Effector CD8-positive, alpha-beta T cell (primary cell): ENCODE data around the gene PPP1R3G.

Experiments
- DNase-seq: peaks from one replicate; lab custom pipeline; 2025; lab: John Stamatoyannopoulos, UW

Gene PPP1R3G

DNA sequence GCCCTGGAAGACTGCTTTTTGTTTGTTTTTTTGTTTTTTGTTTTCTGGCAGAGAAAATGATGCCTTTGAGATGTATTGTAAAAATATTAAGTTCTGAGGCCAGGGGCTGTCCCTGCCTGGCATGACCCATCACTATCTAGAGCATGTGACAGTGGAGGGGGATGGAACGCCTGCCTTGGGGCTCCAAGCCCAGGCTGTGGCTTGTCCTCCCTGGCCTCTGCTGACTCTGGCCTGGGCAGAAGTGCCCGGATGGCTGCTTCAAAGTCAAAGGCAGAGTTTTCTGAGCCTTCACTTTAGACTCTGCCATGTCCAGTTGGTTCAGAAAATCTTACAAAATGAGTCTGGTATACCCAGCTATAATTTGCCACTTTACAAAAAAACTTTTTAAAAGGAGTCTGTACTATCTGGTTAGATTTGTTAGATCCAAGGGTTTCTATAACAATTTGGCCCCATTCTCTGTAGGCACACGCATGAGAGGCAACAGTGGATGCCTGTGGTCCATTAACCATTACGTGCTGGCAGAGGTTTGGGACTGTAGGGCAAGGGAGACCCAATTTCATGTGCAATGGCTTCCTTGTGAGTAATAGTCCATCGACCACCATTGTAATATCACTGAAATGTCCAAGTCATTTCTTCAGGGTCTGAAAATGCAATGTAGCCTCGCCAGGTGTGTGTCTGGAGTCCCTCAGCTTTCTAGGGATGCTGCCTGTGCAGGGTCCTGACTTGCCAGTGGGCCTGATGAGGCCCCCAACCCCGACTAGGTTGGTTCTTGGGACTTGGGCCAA lies 8.3 kb downstream of the PPP1R3G start:
- no peak for DNase-seq

DNA sequence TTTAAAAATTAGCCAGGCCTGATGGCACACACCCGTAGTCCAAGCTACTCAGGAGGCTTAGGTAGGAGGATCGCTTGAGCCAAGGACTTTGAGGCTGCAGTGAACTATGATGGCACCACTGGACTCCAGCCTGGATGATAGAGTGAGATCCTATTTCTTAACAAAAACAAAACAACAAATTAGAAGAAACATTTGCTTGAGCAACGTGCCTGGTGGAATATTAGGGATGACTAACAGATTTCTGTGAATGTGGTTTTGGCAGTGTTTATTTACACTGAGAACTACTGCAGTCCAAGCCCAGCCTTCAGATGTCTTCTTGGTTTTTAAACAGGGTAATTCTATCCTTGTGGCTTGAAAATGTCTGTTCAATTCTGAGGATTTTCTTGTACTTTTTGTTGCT lies 9.2 kb downstream of the PPP1R3G start:
- no peak for DNase-seq

DNA sequence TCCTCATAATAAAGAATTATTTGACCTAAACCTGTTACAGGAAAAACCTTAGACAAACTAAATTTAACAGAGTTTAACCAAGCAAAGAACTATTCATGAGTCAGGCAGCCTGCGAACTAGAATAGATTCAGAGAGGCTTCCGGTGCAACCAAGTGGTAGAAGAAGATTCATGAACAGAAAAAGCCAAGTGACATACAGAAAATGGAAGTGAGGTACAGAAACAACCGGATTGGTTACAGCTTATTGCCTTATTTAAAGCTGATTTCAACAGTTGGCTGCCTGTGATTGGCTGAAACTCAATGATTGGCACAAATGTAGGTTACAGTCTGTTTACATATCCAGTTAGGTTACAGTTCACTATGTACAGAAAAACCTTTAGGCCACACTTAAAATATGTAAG lies 10.1 kb downstream of the PPP1R3G start:
- DNase-seq: no peak

DNA sequence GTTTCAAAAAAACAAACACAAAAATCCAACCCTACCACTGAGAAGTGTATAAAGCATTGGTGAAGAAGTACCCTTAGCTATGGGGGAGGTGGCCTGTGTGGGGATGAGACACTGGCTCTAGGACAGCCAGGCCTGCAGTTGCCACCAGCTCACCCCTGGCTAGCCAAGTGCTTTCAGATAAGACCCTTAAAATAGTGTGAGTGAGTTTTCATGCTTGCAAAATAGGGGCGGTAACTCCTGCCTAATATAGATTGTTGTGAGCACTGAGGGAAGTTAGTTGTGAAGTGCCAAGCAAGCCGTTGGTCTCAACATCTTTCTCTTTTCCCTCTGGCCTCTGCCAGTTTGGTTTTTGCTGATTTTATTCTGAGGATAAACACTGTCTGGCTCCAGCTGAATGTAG lies 11.3 kb downstream of the PPP1R3G start:
- no peak for DNase-seq

DNA sequence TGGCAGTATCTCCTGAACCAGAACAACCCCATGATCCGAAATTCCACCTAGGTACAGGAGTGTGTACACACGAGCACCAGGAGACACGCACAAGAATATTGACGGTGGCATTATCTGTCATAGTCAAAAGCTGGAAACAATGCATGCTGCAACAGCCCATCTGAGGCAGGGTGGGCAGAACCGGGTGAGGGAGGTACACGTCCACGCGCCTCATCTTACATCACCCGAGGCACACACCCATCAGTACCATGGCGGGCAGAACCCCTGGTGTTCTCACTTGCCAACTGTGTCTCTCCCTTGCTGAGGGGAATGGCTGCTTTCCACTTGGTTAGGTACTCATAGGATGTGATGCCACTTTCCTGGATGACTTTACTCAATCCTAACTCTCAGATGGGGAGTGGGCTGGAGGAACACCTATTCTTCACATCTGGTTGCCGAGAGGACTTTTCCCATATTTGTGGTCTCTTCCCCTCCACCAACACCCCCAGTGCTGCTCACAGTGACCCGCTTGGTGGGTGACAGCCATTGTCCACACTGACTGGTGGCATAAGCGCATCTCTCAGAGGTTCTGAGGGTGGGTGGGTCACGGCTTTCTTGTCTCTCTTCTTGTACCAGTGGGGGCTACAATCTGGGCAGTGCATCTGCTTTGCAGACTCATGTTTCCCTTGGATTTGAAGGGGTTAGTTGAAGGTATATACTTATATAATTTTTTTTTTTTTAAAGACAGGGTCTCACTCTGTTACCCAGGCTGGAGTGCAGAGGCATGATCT lies 13.5 kb downstream of the PPP1R3G start:
- DNase-seq: no peak

DNA sequence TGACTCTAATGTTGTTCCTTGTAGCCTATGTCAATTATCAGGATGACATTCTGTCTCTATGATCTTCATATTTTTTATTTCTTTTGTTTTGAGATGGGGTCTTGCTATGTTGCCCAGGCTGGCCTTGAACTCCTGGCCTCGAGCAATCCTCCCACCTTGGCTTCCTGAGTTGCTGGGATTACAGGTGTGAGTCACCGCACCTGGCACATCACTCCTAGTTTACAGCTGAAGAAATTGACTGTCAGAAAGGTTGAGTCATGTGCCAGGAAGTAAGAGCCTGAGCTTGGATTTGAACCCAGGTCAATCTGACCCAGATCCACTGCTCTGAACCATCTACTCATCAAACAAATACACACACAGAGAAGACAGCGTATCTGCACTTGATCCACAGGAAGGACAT lies 14.4 kb downstream of the PPP1R3G start:
- no peak for DNase-seq

DNA sequence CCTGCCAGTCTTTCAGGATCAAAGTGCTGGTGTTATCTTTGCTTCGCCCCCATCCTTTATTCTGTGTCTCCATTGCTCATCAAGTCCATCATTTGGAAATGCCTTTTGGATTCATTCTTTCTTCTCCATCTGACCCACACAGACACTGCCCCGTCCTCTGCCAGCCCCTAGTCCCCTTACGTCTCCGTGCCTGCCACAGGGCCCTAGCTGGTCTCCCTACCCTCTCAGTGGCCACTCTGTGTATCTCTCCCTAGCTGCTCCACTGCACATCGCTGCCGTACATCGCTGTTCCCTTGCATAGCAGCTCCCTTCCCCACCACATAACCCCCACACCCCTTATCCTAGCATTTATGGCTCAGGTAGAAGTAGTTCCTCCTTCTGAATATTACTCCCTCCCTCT lies 15.7 kb downstream of the PPP1R3G start:
- DNase-seq: no peak

DNA sequence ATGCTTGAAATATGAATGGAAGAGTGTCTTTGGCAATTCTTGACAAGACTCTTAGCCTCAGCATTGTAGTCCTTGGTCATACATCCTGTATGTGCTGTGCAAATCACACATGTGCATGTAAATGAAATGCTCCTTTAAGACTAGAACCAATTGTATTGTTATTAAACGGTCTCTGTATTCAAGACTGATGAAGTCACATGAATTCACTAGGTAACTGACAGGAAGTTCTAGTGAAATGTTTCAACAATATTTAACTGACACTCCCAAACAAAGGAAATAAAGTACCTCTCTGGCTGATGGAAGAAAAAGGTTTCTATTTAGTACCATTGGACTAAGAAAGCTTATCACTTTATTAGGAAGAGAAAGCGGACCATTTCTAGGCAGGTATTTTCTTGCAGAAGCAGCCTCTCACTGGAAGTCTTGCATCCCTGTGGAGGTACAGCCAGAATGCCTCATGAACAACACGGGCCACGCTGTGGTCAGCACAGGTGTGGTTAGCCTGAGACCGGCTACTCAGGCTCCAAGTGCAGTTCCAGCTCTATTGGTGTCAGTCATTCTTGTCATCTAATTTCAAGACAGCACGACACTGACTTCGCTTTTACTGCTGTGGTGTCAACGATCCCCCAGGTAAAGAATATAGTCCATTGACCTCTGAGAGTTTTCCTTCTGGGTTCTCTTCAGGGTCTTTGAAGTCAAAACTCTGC lies 17.3 kb downstream of the PPP1R3G start:
- DNase-seq: no peak

DNA sequence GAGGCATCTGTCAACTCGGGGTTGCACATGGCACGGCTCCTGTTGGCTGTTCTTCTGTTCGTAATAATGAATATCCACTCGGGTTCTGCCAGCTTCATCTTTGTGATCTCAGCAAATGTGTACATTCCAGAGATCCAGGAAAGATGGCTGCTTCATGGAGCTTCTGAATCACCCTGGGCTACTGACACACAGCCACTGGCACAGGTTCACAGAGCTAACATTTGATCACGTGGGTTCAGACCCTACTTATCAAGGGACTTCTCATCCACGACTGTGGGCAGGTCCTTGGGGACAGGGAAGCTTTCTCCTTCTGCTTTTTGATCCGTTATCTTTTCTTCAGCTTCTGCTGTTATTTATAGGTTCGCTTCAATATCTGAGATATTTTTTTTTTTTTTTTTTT lies 18.1 kb downstream of the PPP1R3G start:
- DNase-seq: no peak

DNA sequence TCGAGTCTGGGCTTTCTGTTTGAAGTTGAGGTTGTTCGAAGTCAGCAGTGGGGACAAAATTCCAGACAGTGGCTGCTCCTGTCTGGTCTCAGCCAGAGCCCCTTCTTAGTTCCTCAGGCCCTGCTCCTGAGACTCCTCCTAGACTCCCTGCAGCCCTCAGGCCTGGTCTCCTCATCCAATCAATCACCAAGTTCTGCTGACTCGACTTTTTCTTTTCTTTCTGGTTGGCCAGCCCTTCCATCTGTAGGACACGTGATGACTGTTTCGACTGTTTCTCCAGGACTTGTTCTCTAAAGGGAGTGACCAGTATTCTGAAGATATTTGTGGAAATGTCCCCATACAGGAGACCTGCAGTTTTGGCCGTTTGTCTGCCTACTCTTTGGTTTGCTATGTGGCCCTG lies 19.5 kb downstream of the PPP1R3G start:
- DNase-seq: no peak

DNA sequence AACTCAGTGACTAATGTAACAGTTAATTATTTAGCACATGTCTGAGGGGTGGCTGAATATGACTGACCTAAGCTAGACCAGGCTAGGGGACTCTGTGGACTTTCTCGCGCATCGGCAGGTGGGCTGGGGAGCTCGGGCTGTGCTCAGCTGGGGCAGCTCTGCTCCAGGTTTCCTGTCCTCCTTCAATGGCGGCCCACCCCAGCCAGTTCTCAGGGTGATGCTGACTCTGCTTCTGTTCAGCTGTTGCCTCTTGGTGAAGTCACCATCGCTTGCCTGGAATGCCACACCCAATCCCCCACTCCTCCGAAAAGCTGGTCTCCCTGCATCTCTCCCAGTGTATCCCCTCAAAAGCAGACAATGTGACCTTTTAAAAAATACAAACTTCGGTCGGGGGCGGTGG lies 20.0 kb downstream of the PPP1R3G start:
- DNase-seq: no peak

DNA sequence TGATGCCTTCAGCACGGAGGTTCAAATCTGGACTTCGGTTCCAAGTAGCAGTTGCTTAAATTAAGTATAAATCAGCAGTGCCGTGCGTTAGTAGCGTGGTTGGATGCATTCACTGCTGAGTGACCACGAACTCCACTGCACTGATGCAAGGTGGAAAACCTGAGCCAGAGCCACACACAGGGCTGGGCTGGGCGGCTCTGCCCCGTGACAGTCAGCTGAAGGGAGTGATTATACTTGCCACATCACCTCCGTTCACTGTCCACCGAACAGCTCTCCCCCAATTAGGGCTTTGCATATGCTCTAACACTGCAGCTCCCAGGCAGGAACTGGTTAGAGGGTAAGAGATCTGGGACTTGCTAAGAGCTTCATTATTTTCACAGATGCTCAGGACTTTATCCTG lies 22.2 kb downstream of the PPP1R3G start:
- DNase-seq: no peak

DNA sequence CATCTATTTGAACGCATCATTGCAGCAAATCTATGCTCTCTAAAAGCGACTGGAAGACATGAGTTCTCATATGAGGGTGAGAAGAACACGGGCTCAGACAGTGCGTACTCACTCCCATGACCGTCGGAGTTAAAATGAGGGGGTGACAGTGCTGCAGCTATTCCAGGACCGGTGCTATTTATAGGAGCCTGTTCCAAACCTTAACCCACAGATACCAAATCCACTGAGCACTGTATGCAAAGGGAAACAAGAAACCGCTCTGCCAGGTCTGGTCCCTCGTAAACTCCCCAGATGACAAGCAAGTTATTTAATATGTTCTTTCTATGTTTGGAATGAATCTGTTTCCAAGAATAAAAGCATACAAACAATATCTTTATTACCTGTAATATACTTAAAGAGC lies 22.9 kb downstream of the PPP1R3G start:
- DNase-seq: no peak

DNA sequence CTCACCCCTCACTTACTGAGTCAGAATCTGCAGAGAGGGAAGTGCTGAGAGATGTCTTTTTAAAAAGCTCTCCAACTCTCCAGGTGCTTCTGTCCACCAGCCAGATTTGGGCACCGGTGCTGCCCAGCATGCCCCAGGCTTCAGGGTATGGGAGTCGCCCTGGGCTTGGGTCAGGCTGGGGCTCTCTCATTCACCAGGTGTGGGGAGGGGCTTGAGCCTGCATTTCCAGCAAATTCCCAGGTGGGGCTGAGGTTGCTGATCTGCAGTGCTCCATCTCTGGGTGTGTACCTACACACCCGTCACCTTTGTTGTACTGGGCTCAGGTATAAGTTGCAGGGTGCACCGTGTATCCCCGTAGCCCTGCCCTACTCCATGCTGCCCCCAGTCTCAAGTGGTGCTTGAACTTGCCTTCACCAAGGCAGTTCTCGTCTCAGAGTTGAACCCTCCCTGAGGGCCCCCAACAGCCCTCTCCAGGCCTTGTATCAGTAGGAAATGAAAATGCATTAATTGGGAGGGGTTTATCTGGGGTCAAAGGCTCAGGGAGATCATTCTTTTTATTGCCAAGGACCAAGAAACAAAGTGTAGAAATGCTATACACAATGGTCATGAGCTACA lies 23.5 kb downstream of the PPP1R3G start:
- no peak for DNase-seq

DNA sequence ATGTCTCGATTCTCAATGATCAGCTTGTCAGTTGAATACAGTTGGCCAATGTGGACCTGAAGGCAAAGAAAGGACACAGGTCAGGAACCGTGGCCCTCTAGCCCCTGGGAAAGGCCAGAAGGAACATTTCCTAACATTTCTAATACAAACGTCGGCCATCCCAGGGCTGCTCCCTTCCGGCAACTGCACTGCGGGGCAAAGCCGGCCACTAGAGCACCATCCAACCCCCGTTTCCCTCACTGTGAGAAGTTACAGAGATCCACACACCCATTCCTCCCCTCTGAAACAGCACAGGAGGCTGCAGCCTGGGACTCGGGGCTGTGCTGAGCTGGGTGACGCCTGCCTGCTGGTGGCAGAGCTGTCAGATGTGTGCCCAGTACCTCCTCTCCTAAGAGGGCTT lies 24.3 kb downstream of the PPP1R3G start:
- no peak for DNase-seq

DNA sequence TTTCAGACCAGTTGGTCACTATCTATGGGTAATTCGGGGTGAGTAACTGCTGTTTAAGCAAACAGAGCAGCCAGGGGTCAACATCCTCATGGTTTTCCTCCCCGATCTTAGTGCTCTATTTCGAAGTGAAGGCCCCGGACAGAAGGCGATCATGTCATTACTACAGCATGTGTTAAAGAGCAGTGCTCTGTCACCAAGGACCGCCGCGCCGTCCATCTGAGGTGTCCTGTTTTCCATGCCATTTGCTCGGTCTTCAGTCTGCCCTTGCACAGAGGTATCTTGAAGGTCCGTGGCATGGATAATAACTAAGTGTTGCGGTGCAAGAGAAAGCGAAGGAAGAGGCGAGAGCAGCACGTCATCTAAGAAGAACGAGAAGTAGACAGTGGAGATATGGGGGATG lies 25.1 kb downstream of the PPP1R3G start:
- no peak for DNase-seq

DNA sequence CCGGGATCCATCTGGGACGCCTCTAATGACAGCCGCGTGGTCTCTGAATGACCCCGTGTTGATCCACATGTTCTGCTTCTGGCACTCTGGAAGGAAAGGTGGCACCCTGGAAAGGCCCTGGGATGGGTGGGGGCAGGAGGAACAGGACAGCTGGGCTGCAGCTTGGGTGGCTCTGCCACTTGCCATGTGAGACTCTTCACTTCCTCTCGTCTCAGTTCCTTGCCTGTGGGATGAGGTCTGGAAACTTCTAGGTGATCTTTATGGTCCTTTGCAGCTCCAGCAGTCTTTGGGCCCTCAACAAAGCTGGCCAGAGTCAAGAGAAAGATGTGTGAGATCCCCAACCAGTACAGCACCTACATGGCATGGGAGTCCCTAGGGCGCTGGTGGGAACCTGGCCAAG lies 26.5 kb downstream of the PPP1R3G start:
- no peak for DNase-seq

DNA sequence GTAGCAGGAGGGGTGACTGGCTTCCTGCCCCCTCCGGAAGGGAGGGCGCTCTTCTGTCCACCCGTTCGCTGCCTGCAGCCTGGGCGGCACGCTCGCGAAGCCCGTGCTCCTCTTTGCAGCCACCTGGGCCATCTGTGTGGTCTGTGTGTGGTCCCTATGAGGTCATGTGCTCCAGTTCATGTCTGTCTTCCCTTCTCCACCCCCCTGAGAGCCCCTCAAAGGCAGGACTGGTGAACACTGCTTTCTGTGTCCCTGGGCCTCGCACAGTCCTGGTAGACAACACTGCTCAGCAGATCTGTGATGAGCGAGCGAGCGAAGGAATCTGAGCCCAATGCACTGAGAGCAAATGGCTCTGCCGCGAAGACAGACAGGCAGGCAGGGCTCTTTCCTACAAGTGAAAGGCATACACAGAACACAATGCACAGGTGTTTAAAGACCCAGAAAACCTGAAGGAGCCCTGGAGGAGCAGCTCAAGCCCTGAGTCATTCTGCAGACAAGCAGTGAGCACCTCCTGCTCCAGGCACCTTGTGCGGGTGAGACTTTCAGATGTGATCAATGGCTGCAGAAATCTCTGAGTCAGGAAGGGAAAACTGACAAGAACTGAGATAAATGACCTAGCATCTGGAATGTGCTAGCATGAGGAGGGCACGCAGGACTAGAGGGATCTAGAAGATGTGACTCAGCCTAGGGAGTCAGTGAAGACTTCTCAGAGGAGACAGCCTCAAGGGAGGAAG lies 27.1 kb downstream of the PPP1R3G start:
- no peak for DNase-seq

DNA sequence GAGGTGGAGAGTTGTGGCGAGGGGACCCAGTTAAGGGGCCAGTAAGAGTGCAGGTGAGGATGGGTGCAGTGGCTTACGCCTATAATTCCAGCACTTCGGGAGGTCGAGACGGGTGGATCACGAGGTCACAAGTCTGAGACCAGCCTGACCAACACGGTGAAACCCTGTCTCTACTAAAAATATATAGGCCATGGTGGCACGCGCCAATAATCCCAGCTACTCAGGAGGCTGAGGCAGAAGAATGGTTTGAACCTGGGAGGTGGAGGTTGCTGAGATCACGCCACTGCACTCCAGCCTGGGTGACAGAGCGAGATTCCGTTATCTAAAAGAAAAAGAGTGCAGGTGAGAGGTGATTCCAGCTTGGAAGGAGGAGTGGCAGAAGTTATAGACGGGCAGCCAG lies 28.0 kb downstream of the PPP1R3G start:
- DNase-seq: no peak

DNA sequence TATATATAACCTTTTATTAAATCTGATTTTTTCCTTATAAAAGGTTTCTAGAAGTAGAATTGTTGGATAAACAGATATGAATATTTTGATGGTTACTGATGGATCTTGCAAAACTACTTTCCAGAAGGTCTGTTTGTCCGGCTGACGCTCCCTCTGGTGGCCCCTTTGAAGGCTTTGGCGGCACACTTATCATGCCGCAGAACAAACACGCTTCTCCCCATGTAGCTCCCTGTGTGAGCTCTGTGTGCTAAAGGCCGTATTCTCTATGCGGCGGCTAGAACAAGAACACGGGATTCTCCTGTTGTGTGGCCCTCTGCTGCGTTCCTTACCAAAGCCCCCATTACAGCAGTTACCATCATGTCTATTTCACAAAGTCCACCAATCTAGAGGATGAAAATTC lies 30.0 kb downstream of the PPP1R3G start:
- DNase-seq: no peak

DNA sequence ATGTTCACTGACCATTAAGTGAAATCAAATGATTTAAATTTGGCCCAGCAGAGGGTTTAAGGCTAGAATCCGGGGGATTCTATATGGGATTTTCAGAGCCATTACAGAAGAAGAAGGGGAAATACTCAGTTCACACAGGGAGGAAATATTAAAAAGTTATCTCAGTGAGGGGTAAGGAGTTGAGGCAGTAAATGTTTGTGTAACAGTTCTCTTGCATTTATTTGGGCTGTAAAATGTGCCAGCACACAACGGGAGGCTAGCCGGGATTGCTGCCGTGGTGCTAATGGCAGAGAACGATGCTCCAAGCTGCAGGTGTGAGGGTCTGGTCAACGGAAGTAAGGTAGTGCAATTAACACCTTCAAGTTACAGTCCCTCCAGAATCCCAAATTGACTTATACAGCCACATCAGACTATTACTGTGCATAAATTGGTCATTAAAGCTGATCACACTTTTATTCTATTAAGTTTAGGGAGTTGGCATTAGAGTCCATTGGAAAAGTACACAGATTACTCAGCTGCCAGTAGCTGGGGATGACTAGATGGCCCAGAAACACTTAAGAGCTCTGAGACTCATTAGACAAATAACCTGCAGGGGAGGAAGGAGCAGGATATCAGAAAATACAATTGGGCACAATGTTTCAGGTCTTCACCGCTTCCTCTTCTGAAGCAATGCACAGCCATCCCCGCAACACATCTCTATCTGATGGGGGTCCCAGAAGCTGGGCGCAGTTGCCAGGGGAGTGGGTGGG lies 31.3 kb downstream of the PPP1R3G start:
- DNase-seq: no peak
